Esophagus (tissue), 2 donors: Measurements from ENCODE around the gene WDFY4. TPM values are rescaled to one million over a fixed set of nuclear protein-coding genes. Genes with fewer than 3 reads are reported as not detected.

ENCODE experiments used
- H3K27ac ChIP-seq, 2 donors: one replicate each; pipeline ENCODE4 v1.5.1; 2013; ENCODE audit warnings: low read depth in 2 of 2, mild to moderate bottlenecking in 2 of 2, inconsistent platforms in 1 of 2, low read length in 1 of 2, moderate library complexity in 1 of 2
- H3K27me3 ChIP-seq, 2 donors: one replicate each; pipeline ENCODE4 v1.6.1; 2013; ENCODE audit warnings: low read length in 2 of 2, control low read depth in 1 of 2, mild to moderate bottlenecking in 1 of 2; ENCODE audit not compliant: insufficient read depth in 2 of 2, control insufficient read depth in 1 of 2
- H3K36me3 ChIP-seq, 2 donors: one replicate each; pipeline ENCODE4 v1.6.1; 2013; ENCODE audit warnings: low read length in 1 of 2; ENCODE audit not compliant: control insufficient read depth in 2 of 2, insufficient read depth in 2 of 2
- H3K4me1 ChIP-seq, 2 donors: one replicate each; pipeline ENCODE4 v1.6.1; 2013; ENCODE audit warnings: low read length in 1 of 2; ENCODE audit not compliant: control insufficient read depth in 2 of 2, insufficient read depth in 2 of 2
- H3K4me3 ChIP-seq, 2 donors: one replicate each; pipeline ENCODE4 v1.5.1; 2013; ENCODE audit warnings: low read length in 2 of 2, mild to moderate bottlenecking in 2 of 2, low read depth in 1 of 2, moderate library complexity in 1 of 2
- H3K9me3 ChIP-seq, 2 donors: one replicate each; pipeline ENCODE4 v1.6.1; 2013; ENCODE audit warnings: mild to moderate bottlenecking in 2 of 2, low read depth in 1 of 2, low read length in 1 of 2, moderate library complexity in 1 of 2; ENCODE audit not compliant: control insufficient read depth in 2 of 2, insufficient read depth in 1 of 2
- WGBS, 2 donors: extraction: QIAGEN DNeasy Blood & Tissue Kit; methylation state at CpG; one replicate each; pipeline ENCODE4 v1.1.7; 2013; 5-methylcytosine and 5-hydroxymethylcytosine counted together
- polyA plus RNA-seq, 2 donors: library from polyadenylated mRNA; stranded (reverse); fragments of 200-250 nt; gene quantifications; one replicate each; pipeline ENCODE4 v1.2.3, GENCODE V29; 2013
- donor health status: healthy with polysubstance abuse.
- donor health status: Bipolar disorder and iron deficiency.

Gene WDFY4
- polyA plus RNA-seq, 2 donors = 0.43 to 0.79 TPM

- Histone ChIP-seq H3K4me1 (peaks cover 0 to 3% of the 10 kb centered on the region in 2 donors), H3K36me3 (no peaks in the 10 kb centered on the region), H3K4me3 (no peak overlapping the region), H3K27ac (no peak overlapping the region), H3K9me3 (no peaks in the 10 kb centered on the region), H3K27me3 (no peaks in the 10 kb centered on the region)
- WGBS, 2 donors = 71 to 79% methylated on average over 13 of the region's 13 CpGs
Observed at GRCh38 chr10:48896756-48897440, 212.2 kb downstream of the WDFY4 start.

- no peak overlapping the region for H3K4me3 ChIP-seq
- H3K36me3 ChIP-seq = no peaks in the 10 kb centered on the region
- H3K27ac ChIP-seq = no peak overlapping the region
- no peaks in the 10 kb centered on the region for H3K9me3 ChIP-seq
- 94% methylated on average over 10 of the region's 10 CpGs for WGBS, 2 donors
- no peaks in the 10 kb centered on the region for H3K27me3 ChIP-seq
- H3K4me1 ChIP-seq = peaks cover 0 to 3% of the 10 kb centered on the region in 2 donors
Observed at GRCh38 chr10:48897441-48897790, 212.7 kb downstream of the WDFY4 start.

GRCh38 chr10:48898426-48898825, 213.8 kb downstream of the WDFY4 start:
- H3K4me1 ChIP-seq = peaks cover 0 to 3% of the 10 kb centered on the region in 2 donors
- H3K4me3 ChIP-seq = no peak overlapping the region
- H3K36me3 ChIP-seq = no peaks in the 10 kb centered on the region
- no peak overlapping the region for H3K27ac ChIP-seq
- WGBS, 2 donors = 80 to 93% methylated on average over 1 of the region's 1 CpG
- no peaks in the 10 kb centered on the region for H3K27me3 ChIP-seq
- H3K9me3 ChIP-seq = no peaks in the 10 kb centered on the region

- Histone ChIP-seq H3K4me1 (peaks cover 0 to 3% of the 10 kb centered on the region in 2 donors), H3K4me3 (no peak overlapping the region), H3K27me3 (no peaks in the 10 kb centered on the region), H3K9me3 (no peaks in the 10 kb centered on the region), H3K36me3 (no peaks in the 10 kb centered on the region), H3K27ac (no peak overlapping the region)
- 77 to 81% methylated on average over 8 of the region's 8 CpGs for WGBS, 2 donors
Observed at GRCh38 chr10:48899781-48900180, 215.1 kb downstream of the WDFY4 start.

GRCh38 chr10:48900371-48900801, 215.7 kb downstream of the WDFY4 start:
- Histone ChIP-seq H3K36me3 (no peaks in the 10 kb centered on the region), H3K27ac (no peak overlapping the region), H3K27me3 (no peaks in the 10 kb centered on the region), H3K4me1 (peaks cover 0 to 3% of the 10 kb centered on the region in 2 donors), H3K4me3 (no peak overlapping the region), H3K9me3 (no peaks in the 10 kb centered on the region)
- 75 to 81% methylated on average over 2 of the region's 2 CpGs for WGBS, 2 donors

- 58 to 67% methylated on average over 5 of the region's 5 CpGs for WGBS, 2 donors
- Histone ChIP-seq H3K27ac (no peak overlapping the region), H3K27me3 (no peaks in the 10 kb centered on the region), H3K4me3 (no peak overlapping the region), H3K36me3 (no peaks in the 10 kb centered on the region), H3K4me1 (peaks cover 3 to 4% of the 10 kb centered on the region in 2 donors), H3K9me3 (no peaks in the 10 kb centered on the region)
Observed at GRCh38 chr10:48901319-48901718, 216.6 kb downstream of the WDFY4 start.

GRCh38 chr10:48902096-48902495, 217.4 kb downstream of the WDFY4 start:
- WGBS, 2 donors = 93% methylated on average over 7 of the region's 7 CpGs
- Histone ChIP-seq H3K4me3 (no peak overlapping the region), H3K36me3 (no peaks in the 10 kb centered on the region), H3K9me3 (no peaks in the 10 kb centered on the region), H3K27ac (no peak overlapping the region), H3K4me1 (peaks cover 2 to 4% of the 10 kb centered on the region in 2 donors), H3K27me3 (no peaks in the 10 kb centered on the region)

- no peak overlapping the region for H3K27ac ChIP-seq
- 60 to 61% methylated on average over 2 of the region's 2 CpGs for WGBS, 2 donors
Observed at GRCh38 chr10:48903151-48903550, 218.5 kb downstream of the WDFY4 start.

GRCh38 chr10:48904861-48905260, 220.2 kb downstream of the WDFY4 start:
- Histone ChIP-seq H3K4me1 (peaks cover 2 to 4% of the 10 kb centered on the region in 2 donors), H3K36me3 (no peaks in the 10 kb centered on the region), H3K4me3 (no peak overlapping the region), H3K9me3 (no peaks in the 10 kb centered on the region), H3K27me3 (no peaks in the 10 kb centered on the region), H3K27ac (no peak overlapping the region)
- 86 to 87% methylated on average over 2 of the region's 2 CpGs for WGBS, 2 donors

More at GRCh38 chr10:48903151-48903550, 218.5 kb downstream of the WDFY4 start:
- H3K9me3 ChIP-seq = no peaks in the 10 kb centered on the region
- peaks cover 2 to 4% of the 10 kb centered on the region in 2 donors for H3K4me1 ChIP-seq
- no peak overlapping the region for H3K4me3 ChIP-seq
- no peaks in the 10 kb centered on the region for H3K36me3 ChIP-seq
- no peaks in the 10 kb centered on the region for H3K27me3 ChIP-seq

- Histone ChIP-seq H3K27me3 (no peaks in the 10 kb centered on the region), H3K36me3 (no peaks in the 10 kb centered on the region), H3K4me3 (no peak overlapping the region), H3K9me3 (no peaks in the 10 kb centered on the region), H3K4me1 (peaks cover 2 to 4% of the 10 kb centered on the region in 2 donors), H3K27ac (no peak overlapping the region)
- 95 to 96% methylated on average over 2 of the region's 2 CpGs for WGBS, 2 donors
Observed at GRCh38 chr10:48905311-48905710, 220.6 kb downstream of the WDFY4 start.
